RWPE2 (cell line): ENCODE data around the gene PGBD4.
A peak's percentile ranks its signal among the peaks of the same experiment; 100 is the strongest.

Source experiments
- ATAC-seq: fragments of 200-7000 bp; cut with Tn5 transposase; 3 replicates; pipeline ENCODE4 v1.9.1; 2021; ENCODE audit warnings: low read depth
- DNase-seq: peaks from one replicate; pipeline ENCODE4 v3.0.0-alpha.2; 2020; ENCODE audit warnings: low spot score
- H3K27ac ChIP-seq: fragments of 450-650 bp; 2 replicates; pipeline ENCODE4 v1.5.1; 2017; ENCODE audit warnings: mild to moderate bottlenecking; ENCODE audit not compliant: poor library complexity, severe bottlenecking
- H3K27me3 ChIP-seq: fragments of 250-450 bp; sonication (Bioruptor Pico); 2 replicates; pipeline ENCODE4 v1.5.1; 2021; ENCODE audit warnings: mild to moderate bottlenecking, moderate library complexity; ENCODE audit not compliant: insufficient read depth, poor library complexity, severe bottlenecking
- H3K36me3 ChIP-seq: fragments of 250-450 bp; sonication (Bioruptor Pico); 2 replicates; pipeline ENCODE4 v1.5.1; 2020; ENCODE audit warnings: low read depth, mild to moderate bottlenecking, moderate library complexity
- H3K4me1 ChIP-seq: fragments of 250-450 bp; sonication (Bioruptor Pico); 2 replicates; pipeline ENCODE4 v1.5.1; 2021; ENCODE audit warnings: mild to moderate bottlenecking, moderate library complexity; ENCODE audit not compliant: insufficient read depth, poor library complexity, severe bottlenecking
- H3K4me3 ChIP-seq: fragments of 250-450 bp; sonication (Bioruptor Pico); 2 replicates; pipeline ENCODE4 v1.5.1; 2021; ENCODE audit warnings: mild to moderate bottlenecking, moderate library complexity; ENCODE audit not compliant: severe bottlenecking
- H3K9me3 ChIP-seq: fragments of 250-450 bp; sonication (Bioruptor Pico); 2 replicates; pipeline ENCODE4 v1.5.1; 2021; ENCODE audit warnings: mild to moderate bottlenecking, moderate library complexity; ENCODE audit not compliant: severe bottlenecking
- CTCF ChIP-seq: fragments of 450-650 bp; IDR thresholded peaks from one replicate; pipeline ENCODE4 v1.5.1; 2017; ENCODE audit warnings: mild to moderate bottlenecking, moderate library complexity; ENCODE audit not compliant: poor library complexity, severe bottlenecking

Gene PGBD4

DNA sequence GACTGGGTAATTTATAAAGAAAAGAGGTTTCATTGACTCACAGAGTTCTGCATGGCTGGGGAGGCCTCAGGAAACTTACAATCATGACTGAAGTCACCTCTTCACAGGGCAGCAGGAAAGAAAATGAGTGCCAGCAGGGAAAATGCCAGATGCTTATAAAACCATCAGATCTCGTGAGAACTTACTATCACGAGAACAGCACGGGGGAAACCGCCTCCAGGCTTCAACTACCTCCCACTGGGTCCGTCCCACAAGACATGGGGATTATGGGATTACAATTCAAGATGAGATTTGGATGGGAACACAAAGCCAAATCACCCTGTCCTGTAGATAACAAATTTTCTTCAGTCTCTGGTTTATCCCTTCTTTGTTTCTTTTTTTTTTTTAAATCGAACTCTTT lies 31.9 kb upstream of the PGBD4 start:
- ATAC-seq, result no peak
- Histone ChIP-seq H3K27me3 (no peaks in the 10 kb centered on the region), H3K4me1 (peaks cover 2% of the 10 kb centered on the region), H3K4me3 (no peak overlapping the region), H3K9me3 (no peaks in the 10 kb centered on the region), H3K36me3 (no peaks in the 10 kb centered on the region), H3K27ac (no peak overlapping the region)
- TF ChIP-seq CTCF, result no peak
- DNase-seq, result no peak

GRCh38 chr15:34076785-34077184 lies 25.1 kb upstream of the PGBD4 start:
- no peaks in the 10 kb centered on the region for H3K36me3 ChIP-seq
- no peaks in the 10 kb centered on the region for H3K9me3 ChIP-seq
- no peak overlapping the region for H3K27ac ChIP-seq
- no peaks in the 10 kb centered on the region for H3K27me3 ChIP-seq
- H3K4me3 ChIP-seq, result no peak overlapping the region
- no peak for ATAC-seq
- no peak for TF ChIP-seq CTCF
- no peak for DNase-seq
- H3K4me1 ChIP-seq, result no peaks in the 10 kb centered on the region

- Histone ChIP-seq H3K27ac (no peak overlapping the region), H3K27me3 (no peaks in the 10 kb centered on the region), H3K9me3 (no peaks in the 10 kb centered on the region), H3K36me3 (peaks cover 7% of the 10 kb centered on the region), H3K4me3 (no peak overlapping the region), H3K4me1 (no peaks in the 10 kb centered on the region)
- no peak for DNase-seq
- ATAC-seq, result no peak
- no peak for TF ChIP-seq CTCF
Measured at GRCh38 chr15:34078900-34079299, 23.0 kb upstream of the PGBD4 start.

GRCh38 chr15:34079904-34080303 lies 22.0 kb upstream of the PGBD4 start:
- Histone ChIP-seq H3K27me3 (no peaks in the 10 kb centered on the region), H3K4me1 (no peaks in the 10 kb centered on the region), H3K9me3 (no peaks in the 10 kb centered on the region), H3K27ac (no peak overlapping the region), H3K36me3 (peaks cover 17% of the 10 kb centered on the region), H3K4me3 (no peak overlapping the region)
- ATAC-seq (no peak), DNase-seq (no peak)
- TF ChIP-seq CTCF, result no peak

DNA sequence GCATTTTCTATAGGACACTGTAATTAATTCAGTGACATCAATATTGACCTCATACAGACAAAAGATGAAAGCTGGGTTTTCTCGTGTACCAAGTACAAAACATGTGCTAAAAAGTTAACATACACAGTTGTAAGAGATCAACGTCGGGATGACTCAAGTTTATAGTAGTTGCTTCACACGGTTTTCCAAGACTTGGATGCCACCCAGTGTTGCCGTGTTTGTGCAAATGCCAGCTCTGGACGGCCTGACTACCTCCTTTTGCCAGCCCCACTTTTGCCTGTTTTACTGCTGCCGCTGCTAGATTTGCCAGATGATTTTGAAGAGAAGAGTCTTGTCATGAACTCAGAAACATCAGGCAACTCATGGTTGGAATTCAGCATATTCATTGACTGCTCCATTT lies 17.8 kb upstream of the PGBD4 start:
- ATAC-seq (peak; percentile 89), DNase-seq (no peak)
- TF ChIP-seq CTCF, result peak; percentile 21
- Histone ChIP-seq H3K9me3 (no peaks in the 10 kb centered on the region), H3K27me3 (no peaks in the 10 kb centered on the region), H3K4me3 (no peak overlapping the region), H3K4me1 (no peaks in the 10 kb centered on the region), H3K36me3 (peaks cover 44% of the 10 kb centered on the region), H3K27ac (no peak overlapping the region)
